DOHH2 (cell line): ENCODE results near the gene DNAJC18.

ENCODE experiments used
- CTCF ChIP-seq: fragments of 200-600 bp; sonication (generic); IDR thresholded peaks from one replicate; pipeline ENCODE4 v1.5.1; 2014; ENCODE audit warnings: antibody characterized with exemption, mild to moderate bottlenecking, low read depth, low read length; ENCODE audit not compliant: poor library complexity, severe bottlenecking
- EZH2phosphoT487 ChIP-seq: fragments of 200-600 bp; sonication (generic); IDR thresholded peaks from 2 replicates; pipeline ENCODE4 v1.6.1; 2017; ENCODE audit warnings: borderline replicate concordance, mild to moderate bottlenecking, antibody characterized with exemption, low read length, moderate library complexity, mixed read lengths

- TF ChIP-seq CTCF: no peak
- no peak for TF ChIP-seq EZH2phosphoT487
Measured at GRCh38 chr5:139371482-139372435, 67.6 kb downstream of the DNAJC18 start.
